Measurements from ENCODE around the gene ALDH16A1.

Gene ALDH16A1

GRCh38 chr19:49427339-49427738 is 25.7 kb upstream of the ALDH16A1 start:
- ChIA-PET CTCF (interaction anchor here (1.2 to 1.8 kb wide), 4 partner anchors 9 to 43 kb away, joined by 3 to 4 read pairs (median 4); no protein-coding TSS in a partner anchor), POLR2A (no interaction called here)
- no peak for DNase-seq (ENCODE audit: extremely low spot score)
- no peak for TF ChIP-seq CTCF (IDR thresholded peaks at IDR 0.05; ENCODE audit: control extremely low read depth, extremely low read depth, low read depth, missing control alignments)

- peak; percentile 50 for DNase-seq (ENCODE audit: extremely low spot score)
- CTCF ChIA-PET = interaction anchor here (1.2 to 2.2 kb wide), 5 partner anchors 10 to 42 kb away, joined by 3 to 7 read pairs (median 4); no protein-coding TSS in a partner anchor
- no peak for TF ChIP-seq CTCF (IDR thresholded peaks at IDR 0.05; ENCODE audit: control extremely low read depth, extremely low read depth, low read depth, missing control alignments)
- POLR2A ChIA-PET = interaction anchor here (0.5 kb wide), 1 partner anchor 24 kb away, joined by 4 read pairs; the partner anchor contains the start of gene PIH1D1
Measured at GRCh38 chr19:49427855-49428546, 25.0 kb upstream of the ALDH16A1 start.

- POLR2A ChIA-PET = interaction anchor here (0.5 kb wide), 1 partner anchor 23 kb away, joined by 4 read pairs; the partner anchor contains the start of gene PIH1D1
- TF ChIP-seq CTCF (IDR thresholded peaks at IDR 0.05; ENCODE audit: control extremely low read depth, extremely low read depth, low read depth, missing control alignments) = no peak
Measured at GRCh38 chr19:49428547-49429451, 24.2 kb upstream of the ALDH16A1 start.

GRCh38 chr19:49430172-49430677 is 22.8 kb upstream of the ALDH16A1 start:
- TF ChIP-seq CTCF (IDR thresholded peaks at IDR 0.05; ENCODE audit: control extremely low read depth, extremely low read depth, low read depth, missing control alignments) = no peak
- POLR2A ChIA-PET = interaction anchor here (0.5 kb wide), 1 partner anchor 72 kb away, joined by 3 read pairs; no protein-coding TSS in a partner anchor
- CTCF ChIA-PET = interaction anchor here (0.7 to 3.0 kb wide), 6 partner anchors 12 to 49 kb away, joined by 3 to 11 read pairs (median 4); no protein-coding TSS in a partner anchor
- no peak for DNase-seq (ENCODE audit: extremely low spot score)

More at GRCh38 chr19:49428547-49429451, 24.2 kb upstream of the ALDH16A1 start:
- CTCF ChIA-PET = interaction anchor here (1.4 to 3.0 kb wide), 4 partner anchors 11 to 42 kb away, joined by 4 to 11 read pairs (median 6); no protein-coding TSS in a partner anchor
- DNase-seq (ENCODE audit: extremely low spot score) = no peak

GRCh38 chr19:49430678-49431329 is 22.2 kb upstream of the ALDH16A1 start:
- no peak for TF ChIP-seq CTCF (IDR thresholded peaks at IDR 0.05; ENCODE audit: control extremely low read depth, extremely low read depth, low read depth, missing control alignments)
- POLR2A ChIA-PET = no interaction called here
- DNase-seq (ENCODE audit: extremely low spot score) = peak; percentile 61
- CTCF ChIA-PET = interaction anchor here (0.8 to 3.0 kb wide), 4 partner anchors 13 to 49 kb away, joined by 3 to 11 read pairs (median 3); no protein-coding TSS in a partner anchor
